ENCODE data around the gene SUGCT.
A peak's percentile ranks its signal among the peaks of the same experiment; 100 is the strongest.
"Not testable (repeated sequence)": the region's sequence is repeated elsewhere in the genome, so short reads cannot be mapped to it uniquely, and the experiment has no call there.

Gene SUGCT

GRCh38 chr7:40566879-40567278 is 432.1 kb downstream of the SUGCT start:
- no peak for DNase-seq (ENCODE audit: low read depth, low spot score)

DNA sequence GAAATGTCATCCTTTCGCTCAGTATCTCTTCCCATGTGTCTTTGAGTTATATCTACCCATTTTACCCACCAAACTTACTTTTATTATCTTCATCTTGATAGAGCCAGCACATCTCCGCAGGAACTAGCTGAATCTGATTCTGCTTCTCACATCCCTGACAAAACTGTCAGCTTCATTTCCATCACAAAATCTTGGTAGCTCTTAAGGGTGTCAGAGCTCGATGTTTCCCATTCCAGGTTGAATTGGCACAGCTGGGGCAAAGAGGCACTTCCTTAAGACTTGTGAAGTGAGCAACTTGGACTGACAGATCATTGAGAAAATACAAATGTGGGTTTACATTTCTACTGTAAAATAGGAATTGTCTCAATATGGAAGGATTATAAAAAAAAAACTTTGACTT is 434.5 kb downstream of the SUGCT start:
- no peak for DNase-seq (ENCODE audit: low read depth, low spot score)

- DNase-seq (ENCODE audit: low read depth, low spot score) = no peak
These were observed 435.4 kb downstream of the SUGCT start for GRCh38 chr7:40570223-40570622.

DNA sequence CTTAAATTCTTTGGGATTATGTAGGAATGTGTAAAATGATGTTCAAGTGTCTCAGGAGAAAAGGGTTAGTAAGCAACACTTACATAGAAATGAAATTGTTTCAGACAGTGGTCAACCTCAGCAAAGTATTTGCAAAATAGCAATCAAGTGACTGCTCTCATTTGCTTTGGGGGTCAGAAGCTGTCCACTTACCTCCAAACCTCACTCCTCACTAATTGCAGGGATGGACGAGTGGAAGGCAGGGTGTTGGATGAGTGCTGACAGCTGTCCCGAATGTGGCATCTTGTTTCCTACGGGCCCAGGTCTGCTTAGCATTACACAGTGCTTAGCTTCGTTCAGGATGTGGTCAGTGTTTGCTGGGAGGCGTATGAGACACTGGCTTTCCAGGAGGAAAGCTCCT is 437.0 kb downstream of the SUGCT start:
- no peak for DNase-seq (ENCODE audit: low read depth, low spot score)

- DNase-seq (ENCODE audit: low read depth, low spot score) = peak; percentile 83
These were observed 438.1 kb downstream of the SUGCT start for GRCh38 chr7:40572810-40573465.

GRCh38 chr7:40579401-40579800 is 444.6 kb downstream of the SUGCT start:
- DNase-seq (ENCODE audit: low read depth, low spot score) = no peak

DNA sequence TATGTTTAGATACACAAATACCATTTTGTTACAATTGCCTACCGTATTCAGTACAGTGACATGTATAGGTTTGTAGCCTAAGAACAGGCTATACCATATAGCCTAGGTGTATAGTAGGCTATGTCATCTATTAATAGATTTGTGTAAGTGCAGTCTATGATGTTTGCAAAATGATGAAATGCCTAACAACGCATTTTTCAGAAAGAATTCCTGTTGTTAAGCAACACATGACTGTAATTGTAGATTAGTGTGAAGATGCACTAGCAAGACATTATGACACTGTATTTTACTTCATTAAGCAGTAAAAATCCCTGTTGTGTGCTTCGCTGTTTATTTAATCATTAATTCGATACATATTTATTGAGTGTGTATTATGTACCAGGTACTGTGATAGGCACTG is 446.0 kb downstream of the SUGCT start:
- DNase-seq (ENCODE audit: low read depth, low spot score) = no peak

DNA sequence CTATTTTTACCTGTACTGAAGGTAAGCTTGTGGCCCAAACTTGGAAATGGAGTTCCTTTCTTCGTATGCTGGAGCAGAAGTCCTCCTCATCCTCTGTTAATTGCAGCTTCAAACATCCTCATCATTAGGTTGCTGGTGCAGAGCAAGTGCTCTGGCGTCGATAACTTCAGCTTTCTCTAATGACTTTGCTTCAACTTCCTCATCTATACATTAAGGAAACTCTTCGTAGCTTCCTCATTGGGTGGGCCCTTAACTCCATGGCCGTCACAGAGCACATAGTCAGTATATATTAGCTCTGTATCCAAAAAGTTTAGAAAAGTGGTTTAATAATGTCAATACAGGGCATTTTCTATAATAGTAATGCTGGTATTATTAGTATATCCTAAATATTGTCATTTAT is 447.7 kb downstream of the SUGCT start:
- no peak for DNase-seq (ENCODE audit: low read depth, low spot score)

DNA sequence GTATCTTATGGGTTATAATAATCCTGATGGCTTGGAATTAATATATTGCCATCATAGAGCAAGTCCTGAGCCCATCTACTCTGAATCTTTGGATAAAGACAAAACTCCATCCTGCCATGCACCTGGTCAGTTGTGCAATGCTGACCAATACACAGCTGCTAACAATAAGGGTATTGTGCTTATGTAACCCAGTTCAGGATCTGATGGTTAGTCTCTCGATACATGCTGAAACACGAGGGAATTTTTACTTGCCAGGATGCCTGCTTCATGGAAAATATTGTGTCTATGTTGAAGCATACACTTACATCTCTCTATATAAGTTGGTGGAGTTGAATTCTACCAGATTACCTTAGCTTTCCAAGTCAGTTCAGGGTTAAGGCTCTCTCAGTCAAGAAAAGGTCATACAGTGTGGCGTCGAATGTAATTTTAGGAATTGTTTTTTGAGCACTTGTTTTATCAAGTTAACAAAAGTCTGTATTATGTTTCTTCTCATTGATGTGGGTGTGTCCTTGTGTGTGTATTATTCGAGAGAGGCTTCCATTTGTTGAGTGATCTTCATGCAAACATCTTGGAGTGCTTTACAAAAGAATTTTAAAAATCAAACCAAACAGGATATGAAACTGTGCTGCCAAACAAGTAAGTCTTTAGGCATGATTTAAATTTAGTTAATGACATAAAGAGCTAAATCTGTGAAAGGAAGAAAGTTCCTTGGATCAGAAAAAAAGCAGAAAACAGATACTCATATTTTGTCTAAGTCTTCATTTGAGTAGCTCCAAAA is 449.1 kb downstream of the SUGCT start:
- DNase-seq (ENCODE audit: low read depth, low spot score) = no peak

DNA sequence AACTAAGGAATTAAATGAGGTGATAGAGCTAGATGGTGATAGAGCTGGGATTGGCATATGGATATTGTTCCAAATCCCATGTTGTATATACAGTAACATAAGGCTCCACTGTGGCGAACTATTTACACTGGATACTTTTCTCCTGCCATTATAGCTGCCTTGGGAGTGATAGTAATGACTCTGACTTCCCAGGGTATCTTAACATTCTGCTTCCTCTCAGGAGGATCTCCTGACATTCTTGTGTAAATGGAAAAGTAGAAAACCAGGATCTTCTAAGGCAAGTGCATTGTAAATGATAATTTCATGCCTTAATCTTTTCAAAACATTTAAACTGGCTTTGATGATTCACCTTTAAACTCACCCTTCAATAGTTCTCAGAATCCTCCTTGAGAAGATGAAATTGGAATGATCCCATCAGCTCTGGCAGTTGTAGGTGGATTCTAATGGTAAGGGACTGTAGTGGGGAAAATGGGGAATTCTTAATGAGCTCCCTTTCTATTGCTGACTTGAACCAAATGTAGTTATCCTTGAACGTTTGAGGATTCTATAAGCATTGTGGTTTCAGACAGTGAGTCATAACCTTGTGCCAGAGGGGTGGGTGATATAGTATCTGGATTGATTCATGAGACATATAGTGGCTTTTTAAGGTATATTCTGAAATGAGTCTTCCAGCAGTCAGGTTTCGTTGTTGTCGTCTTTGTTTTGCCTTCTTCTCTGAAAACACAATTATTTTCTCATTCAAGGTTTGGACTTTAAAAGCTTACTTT is 450.0 kb downstream of the SUGCT start:
- no peak for DNase-seq (ENCODE audit: low read depth, low spot score)

DNA sequence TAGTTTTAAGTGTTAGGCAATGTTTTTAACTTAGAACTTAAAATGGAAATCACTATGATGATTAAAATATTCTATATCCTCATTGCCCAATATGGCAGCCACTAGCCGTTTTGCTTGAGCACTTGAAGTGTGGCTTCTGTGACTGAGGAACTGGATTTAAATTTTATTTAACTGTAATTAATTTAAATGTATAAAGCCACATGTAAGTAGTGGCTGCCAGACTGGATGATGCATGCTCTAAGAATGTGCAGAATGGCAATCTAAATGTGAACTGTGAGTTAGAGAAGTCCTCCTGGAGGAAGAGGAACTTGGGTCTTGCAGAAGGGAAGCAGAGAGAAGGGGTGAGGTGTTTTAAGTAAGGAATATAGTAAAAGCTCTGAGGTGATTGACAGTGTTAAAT is 451.4 kb downstream of the SUGCT start:
- no peak for DNase-seq (ENCODE audit: low read depth, low spot score)

- no peak for DNase-seq (ENCODE audit: low read depth, low spot score)
These were observed 452.6 kb downstream of the SUGCT start for GRCh38 chr7:40587419-40587818.

- DNase-seq (ENCODE audit: low read depth, low spot score) = no peak
These were observed 460.3 kb downstream of the SUGCT start for GRCh38 chr7:40595129-40595528.

- no peak for DNase-seq (ENCODE audit: low read depth, low spot score)
These were observed 461.0 kb downstream of the SUGCT start for GRCh38 chr7:40595832-40596231.

- DNase-seq (ENCODE audit: low read depth, low spot score) = no peak
These were observed 462.7 kb downstream of the SUGCT start for GRCh38 chr7:40597517-40597916.

- no peak for DNase-seq (ENCODE audit: low read depth, low spot score)
These were observed 464.1 kb downstream of the SUGCT start for GRCh38 chr7:40598915-40599314.

DNA sequence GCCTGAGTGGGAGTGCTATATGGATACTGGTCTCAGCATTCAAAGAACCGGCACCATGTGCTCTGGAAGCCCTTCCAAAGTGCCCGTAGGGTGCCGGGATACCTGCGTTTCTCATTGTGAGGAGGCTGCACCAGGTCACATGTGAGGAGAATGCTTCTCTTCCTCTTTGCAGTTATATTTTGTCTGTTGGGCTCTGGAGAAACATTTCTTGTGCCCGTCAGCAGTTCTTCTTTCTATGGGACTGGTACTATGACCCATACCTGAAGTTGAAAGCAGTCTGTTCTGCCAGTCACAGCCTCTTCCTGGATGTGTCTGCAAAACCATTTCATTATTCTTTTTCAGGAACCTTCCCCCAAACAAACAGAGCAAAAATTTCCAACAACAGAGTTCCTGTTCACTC is 465.0 kb downstream of the SUGCT start:
- no peak for DNase-seq (ENCODE audit: low read depth, low spot score)

DNA sequence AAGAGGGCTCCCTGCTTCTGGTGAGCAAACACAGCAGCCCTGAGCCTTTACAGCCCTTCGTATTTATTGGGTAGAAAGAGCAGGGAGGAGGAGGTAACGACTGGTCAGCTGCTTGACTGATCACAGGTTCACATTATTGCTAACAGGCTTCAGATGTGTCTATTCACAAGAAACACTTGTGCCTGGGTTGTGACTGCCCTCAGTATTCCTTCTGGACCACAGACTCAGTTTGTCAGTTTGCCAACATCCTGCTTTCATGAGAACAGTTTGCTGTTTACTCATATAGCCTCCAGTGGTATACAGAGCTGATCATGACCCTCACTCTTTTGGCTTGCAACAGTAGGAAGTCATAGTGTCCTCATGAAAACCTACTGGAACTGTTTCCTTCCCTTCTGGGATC is 467.5 kb downstream of the SUGCT start:
- not testable (repeated sequence) for DNase-seq (ENCODE audit: low read depth, low spot score)

- peak; percentile 35 for DNase-seq (ENCODE audit: low read depth, low spot score)
These were observed 470.0 kb downstream of the SUGCT start for GRCh38 chr7:40604601-40605438.

DNA sequence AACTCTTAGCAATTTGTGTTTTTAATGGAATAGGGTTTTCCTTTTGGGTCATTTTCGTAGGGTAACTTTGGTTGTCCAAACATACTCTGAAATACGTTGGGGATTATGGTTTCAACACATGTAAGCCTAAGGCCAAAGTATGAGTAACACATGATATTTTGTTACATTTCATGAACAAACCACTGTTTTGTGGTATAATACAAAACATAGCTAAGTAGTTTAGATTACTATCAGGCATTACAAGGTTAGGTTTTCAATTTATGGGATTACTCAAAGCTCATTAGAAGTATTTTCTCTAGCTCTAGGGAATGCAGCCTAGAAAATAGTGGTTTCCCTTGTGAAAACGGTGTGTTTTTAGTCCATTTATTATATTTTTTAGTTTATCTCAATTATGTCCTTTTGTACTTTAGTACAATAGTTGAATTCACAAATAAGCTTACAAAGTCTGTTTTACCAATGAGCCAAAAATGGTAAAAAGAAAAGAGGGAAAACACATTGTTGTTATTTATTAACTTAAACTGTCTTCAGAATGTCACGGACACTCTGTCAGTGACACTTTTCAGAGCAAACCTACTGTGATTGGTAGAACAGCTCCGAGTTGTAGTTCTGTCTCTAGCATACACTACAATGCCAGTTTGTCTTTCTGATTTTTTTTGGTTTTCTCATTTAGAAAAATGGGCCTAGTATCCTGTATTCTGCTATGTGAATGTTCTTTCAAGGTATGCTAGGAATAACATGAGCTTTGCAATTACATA is 473.7 kb downstream of the SUGCT start:
- DNase-seq (ENCODE audit: low read depth, low spot score) = no peak

GRCh38 chr7:40610461-40610860 is 475.7 kb downstream of the SUGCT start:
- DNase-seq (ENCODE audit: low read depth, low spot score) = no peak

Measured in smooth muscle cell of the brain vasculature (primary cell).